ENCODE measurements around the gene BICD1.

BICD1 gene

DNA sequence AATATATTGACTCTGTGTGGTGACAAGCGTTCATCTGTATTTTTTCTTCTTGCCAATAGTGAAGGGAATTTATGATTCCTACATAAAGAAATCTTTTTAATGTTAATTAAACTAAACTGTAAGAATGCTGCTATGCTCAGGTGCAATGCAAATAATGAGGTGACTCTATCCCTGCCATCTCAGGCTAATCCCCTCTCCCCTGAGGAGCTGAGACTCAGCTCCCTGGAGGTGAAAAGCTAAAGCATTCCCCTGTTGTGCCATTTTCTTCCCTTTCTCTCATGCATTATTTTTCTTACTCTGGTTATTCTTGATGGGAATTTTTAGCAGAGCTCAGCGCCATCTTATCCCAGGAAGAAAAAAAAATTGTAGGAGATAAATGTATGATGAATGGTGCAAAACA, 178.8 kb downstream of the BICD1 start:
- DNase-seq, result no peak

DNA sequence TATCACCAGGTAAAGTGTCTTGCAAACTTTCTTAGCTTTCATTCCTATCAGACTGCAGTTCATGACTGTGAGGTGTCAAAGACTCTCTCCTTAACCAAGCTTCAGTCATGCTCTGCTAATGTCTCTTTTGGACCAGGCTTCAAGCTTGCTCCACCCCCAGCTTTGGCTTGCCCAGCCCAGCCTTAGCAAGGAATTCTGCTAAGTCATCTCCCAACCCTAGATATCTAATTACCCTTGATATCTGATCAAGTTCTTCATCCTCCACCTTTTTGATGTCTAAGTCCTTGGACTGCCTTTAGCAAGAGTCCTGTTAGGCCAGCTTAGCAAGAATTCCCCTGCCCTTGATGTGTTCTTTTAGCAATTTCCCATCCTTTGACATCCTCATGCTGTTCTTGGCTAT, 183.8 kb downstream of the BICD1 start:
- no peak for DNase-seq

DNA sequence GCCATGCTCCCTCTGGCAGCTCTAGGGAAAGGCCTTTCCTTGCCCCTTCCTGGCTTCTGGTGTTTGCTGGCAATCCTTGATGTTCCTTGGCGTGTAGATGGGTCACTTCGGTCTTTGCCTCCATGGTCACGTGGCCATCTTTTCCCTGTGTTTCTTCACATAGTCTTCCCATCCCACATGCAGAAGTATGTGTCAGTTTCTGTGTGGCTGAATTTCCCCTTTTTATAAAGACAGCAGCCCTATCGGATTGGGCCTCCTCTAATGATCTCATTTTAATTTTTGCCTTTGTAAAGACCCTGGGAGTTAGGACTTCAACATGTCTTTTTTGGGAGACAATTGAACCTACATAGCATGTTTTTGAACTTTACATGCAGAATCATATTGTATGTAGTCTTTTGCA, 185.5 kb downstream of the BICD1 start:
- no peak for DNase-seq

DNA sequence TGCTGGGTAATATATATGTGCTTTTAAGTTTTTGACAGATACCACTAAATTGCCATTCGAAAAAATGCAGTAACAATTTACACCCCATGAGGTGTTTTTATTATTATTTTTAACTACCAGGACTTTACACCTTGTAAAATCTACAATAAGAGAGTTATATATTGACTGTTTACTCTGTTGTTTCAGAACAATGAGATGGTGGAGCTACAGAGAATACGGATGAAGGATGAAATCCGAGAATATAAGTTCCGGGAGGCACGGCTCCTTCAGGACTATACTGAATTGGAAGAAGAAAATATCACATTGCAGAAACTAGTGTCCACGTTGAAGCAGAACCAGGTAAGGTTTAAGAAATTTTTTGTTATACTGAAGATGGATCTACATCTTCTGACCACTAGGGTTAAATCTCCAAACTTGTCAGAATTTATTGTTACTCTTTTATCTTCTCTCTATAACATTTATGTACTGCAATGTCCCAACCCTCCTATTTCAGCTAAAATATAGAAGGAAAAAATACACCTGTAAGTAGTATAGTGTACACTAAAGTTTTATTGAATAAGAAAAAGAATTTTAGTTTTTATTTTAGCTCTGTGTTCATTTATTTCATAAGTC, 187.3 kb downstream of the BICD1 start:
- DNase-seq, result no peak

DNA sequence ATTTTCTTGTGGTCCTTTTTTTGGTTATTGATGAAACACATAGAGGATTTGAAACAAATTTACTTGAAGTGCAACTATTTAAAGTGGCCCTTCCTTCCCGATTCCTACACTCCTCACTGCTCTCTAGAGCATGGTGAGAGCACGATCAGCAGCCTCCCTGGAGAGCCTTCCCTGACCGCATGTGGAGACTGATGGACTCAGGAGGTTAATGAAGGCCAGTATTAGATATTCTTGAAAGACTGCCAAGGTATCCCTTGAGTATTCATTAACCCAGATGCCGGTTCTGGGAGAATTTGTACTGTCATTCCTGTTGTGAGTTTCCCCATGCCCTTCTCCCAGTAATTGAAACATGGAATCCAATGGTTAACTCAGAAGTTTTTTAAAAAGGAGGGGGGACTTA, 189.9 kb downstream of the BICD1 start:
- no peak for DNase-seq

DNA sequence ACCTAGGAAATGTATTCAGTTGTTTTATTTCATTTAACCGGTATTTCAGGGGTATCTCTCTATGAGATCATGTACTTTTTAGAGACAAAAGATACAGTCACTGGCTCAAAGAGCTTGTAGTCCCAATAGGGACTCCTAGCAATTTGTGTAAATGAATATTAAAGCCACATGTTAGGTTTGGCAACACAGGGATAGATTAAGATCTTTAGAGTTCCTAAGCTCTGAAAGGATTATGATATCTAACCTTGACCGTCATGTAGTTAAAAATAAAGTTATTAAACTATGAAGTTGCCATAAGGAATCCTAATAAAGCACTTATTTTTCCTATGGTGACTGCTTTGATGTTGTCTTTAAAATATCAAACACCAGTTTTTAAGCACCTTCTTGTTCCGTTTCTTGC, 192.3 kb downstream of the BICD1 start:
- no peak for DNase-seq

DNA sequence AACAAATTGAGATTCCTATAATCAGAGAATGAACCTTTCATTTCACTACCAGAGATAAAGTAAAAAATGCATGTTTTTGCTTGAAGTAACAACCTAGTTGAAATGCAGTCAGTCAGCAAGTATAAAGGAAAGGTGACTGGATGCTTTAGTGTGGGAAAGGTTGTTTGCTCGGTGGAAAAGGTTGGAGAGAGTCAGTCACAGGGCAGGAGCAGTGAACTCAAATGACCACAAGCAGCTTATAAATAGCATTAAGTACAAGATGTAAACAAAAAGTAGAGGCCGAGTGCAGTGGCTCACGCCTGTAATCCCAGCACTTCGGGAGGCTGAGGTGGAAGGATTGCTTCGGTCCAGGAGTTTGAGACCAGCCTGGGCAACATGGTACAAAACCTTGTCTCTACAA, 194.6 kb downstream of the BICD1 start:
- no peak for DNase-seq

DNA sequence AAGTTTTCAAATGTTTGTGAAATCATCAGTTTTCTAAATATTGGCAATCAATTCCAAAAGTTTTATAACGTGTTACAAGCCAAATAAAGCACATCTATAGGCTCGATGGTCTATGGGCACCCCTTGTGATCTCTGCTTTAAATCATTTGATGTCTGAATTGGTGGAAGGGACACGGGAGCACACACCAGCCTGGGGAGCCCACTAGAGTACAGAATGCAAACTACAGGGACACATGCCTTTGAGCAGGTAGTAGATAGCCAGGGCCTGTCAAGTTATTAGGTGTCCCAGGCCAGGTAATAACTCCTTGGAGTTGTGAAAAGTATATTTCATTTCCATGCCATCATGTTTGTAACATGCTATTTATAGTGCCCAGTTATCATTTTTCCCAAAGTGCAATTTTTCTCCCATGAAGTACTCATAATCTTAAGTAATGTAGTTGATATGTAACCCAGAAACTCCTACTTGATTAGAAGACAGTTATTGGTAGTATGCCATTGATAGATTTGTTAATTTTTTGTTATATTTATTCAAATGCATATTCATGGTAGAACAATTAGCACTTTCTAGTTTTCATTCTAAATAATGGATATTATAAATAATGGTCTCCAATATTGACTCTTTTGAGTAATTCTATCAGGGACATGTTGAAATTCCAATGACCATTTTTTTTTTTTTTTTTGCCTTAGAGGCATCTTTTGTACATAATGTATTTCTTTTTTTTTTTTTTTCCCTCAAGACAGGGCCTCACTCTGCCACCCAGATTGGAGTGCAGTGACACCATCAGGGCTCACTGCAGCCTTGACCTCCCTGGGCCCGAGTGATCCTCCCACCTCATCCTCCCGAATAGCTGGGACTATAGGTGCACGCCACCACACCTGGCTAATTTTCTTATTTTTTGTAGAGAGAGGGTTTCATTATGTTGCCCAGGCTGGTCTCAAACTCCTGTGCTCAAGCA, 195.8 kb downstream of the BICD1 start:
- no peak for DNase-seq

DNA sequence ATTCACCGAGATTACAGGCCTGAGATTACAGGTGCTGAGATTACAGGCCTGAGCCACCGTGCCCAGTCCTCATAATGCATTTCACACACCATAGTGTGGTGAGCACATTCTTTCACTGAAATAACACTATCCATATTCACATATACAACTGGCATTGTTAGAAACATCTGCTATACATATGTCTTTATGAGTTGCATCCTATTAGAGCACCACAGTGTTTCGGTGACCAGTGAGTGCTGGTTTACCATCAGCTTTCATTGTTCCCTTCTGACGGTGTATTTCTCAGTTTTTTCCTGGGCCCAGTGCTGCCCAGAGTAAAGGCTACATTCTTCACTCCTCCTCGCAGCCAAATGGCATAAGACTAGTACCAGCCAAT, 196.5 kb downstream of the BICD1 start:
- no peak for DNase-seq

DNA sequence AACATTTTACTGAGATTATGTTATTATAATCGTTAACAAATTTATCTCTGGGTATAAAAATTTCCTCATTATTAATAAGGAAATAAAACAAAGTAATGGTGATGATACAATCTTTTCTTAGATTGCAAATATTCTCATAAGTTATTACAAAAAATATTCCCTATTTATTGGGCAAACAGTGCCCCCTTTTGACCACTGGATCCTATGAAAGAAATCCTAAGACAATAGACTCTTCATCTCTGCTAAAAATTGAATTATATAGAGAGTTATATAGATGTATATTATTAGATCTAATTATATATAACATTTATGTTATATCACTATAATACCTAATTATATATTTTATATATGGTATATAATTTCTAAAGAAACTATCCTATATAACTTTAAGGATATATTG, 198.5 kb downstream of the BICD1 start:
- DNase-seq, result no peak

DNA sequence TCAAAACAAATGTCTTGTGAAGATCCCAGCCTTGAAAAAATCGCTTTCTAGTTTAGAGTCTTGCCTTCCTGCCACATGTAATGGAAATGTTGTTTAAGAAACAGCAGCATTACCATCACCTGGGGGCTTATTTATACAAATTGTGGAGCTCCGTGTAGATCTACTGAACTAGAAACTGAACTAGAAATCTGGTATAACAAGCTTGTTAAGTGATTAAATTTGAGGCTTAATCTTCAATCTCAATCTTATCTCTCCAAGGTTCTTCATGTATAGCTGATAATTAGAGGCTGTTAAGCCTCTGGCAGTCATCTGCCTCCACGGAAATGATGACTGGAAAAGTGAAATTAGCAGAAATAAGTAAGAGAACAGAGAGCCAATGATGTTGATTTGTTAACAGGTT, 200.7 kb downstream of the BICD1 start:
- DNase-seq, result no peak

DNA sequence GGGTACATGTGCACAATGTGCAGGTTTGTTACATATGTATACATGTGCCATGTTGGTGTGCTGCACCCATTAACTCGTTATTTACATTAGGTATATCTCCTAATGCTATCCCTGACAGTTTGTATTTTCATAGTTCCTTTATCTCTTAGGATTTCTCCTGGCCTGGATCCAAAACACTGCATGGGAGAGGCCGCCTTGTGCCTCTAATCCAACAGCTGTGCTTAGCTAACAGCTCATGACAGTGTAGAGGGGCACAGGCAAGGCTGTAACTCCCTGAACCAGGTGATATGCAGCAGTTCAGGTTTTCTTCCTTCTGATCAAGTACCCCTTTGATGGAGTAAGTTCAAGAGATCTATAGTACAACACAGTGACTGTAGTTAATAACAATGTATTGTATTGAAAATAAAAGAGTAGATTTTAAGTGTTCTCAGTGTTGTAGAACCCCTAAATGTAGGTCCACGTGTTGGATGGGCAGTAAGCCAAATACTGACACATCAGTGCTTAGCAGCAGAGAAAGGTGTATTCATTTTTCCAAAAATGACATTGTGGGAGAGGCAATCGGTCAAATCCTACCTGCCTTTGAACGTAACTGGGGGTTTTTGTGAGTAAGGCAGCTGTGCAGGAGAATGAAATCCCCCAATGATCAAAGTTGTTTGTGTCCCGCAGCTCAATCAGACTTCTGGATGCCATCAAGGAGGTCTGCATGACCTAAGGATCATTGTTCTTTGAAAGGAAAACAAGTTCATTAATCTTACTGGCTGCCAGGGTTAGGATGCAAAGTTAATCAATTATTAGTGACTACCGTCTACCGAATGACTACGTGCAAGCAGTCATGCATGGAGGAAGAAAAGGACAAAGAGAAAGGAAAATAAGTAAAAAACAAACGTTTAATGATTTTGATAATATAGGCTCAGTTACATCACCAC, 203.4 kb downstream of the BICD1 start:
- no peak for DNase-seq

DNA sequence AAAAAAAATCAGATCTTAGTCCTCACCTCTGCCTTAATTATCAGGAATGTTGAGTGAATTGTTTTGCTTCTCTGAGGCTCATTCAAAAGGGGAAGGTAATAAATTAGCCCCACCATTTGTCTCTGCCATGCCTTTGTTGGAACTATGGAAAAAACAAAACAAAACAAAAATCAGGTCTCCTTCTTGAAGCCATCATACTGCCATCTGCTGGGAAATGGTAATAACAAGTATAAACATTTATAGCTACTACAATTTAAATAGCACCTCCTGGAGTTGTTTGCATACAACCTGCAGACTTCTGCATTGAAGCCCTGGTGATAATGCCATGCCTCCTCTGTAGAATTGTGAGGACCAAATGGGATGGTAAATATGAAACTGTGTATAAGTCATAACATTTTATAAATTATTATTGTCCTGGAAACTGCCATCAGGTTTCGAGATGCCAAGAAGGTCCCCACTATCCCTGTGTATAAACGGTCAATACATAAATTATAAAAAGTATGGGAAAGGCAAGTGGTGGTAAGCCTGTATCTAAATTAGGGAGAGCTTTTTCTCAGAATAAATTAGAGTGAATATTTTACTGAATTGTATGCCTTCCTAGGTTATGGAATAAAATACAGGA, 205.5 kb downstream of the BICD1 start:
- no peak for DNase-seq

DNA sequence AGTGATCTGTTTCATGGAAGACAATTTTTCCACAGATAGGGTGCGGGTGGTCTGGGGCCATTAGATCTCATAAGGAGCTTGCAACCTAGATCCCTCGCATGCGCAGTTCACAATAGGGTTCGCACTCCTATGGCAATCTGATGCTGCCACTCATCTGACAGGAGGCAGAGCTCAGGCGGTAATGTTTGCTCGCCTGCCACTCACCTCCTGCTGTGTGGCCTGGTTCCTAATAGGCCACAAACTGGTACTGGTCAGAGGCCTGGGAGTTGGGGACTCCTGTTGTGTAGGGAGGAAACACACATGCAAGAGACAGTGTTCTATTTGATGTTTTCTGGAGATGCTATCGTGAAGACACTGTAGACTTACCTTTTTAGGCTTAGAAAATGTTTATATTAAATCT, 215.7 kb downstream of the BICD1 start:
- no peak for DNase-seq

DNA sequence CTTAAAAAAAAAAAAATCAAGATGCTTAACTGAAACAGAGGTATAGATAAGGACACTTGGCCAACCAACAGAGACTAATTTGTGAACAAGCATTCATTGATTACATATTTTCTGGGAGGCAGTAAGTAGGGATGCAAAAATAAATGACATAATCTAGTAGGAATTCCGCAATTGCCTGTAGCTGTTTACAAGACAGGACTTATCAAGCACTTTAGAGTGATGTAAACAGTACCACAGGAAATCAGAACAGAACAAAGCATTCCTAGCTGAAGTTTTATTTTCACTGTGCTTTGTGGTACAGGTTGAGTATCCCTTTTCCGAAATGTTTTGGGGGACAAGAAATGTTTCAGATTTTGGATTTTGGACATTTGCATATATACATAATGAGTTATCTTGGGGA, 224.5 kb downstream of the BICD1 start:
- no peak for DNase-seq

DNA sequence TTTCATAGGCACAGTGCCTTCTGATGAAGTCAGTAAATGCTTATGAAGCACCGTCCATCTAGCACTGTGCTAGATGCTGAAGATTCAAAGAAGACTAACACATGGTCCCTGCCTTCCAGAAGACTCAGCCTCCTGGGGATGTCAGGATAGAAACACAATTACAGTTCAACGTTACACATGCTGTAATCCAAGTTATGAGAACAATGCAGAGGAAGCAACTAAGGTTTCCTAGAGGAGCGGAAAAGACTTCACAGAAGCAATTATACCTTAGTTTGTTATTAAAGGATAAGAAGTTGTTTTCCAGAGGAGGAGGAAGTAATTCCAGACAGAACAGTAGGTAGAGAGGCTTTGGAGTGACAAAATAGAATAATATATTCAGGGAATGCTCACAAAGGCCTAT, 225.8 kb downstream of the BICD1 start:
- no peak for DNase-seq

DNA sequence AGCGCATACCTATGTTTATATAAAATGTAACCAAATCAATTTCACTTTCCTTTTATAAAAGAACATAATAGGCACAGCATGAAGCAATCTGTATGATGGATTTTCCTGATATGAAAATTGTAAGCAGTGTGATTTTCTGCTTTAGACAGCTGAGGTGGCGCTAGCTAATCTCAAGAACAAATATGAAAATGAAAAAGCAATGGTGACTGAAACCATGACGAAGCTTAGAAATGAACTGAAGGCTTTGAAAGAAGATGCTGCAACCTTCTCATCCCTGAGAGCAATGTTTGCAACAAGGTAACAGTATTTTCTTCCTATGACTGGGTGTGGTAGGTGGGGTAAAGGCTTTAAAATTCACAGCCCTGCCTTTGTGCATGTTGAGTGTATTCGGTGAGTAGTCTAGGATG, 227.7 kb downstream of the BICD1 start:
- no peak for DNase-seq

DNA sequence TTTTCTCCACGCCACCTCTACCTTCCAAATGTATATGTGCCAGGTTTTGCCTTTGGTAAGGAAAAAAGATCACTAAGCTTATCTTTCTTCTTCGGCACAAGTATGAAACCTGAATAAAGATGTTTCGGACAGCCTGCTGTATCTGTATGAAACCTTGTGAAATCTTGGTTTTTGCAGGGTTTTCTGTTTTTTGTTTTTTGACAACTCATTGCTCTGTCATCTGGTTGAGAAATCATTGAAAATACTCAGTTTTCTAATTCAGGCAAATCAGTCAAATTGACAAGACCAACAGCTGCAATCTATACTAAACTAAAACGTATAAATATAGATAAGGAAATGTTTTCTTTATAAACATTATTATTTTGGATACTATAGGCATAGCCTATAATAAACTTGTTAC, 229.6 kb downstream of the BICD1 start:
- no peak for DNase-seq

DNA sequence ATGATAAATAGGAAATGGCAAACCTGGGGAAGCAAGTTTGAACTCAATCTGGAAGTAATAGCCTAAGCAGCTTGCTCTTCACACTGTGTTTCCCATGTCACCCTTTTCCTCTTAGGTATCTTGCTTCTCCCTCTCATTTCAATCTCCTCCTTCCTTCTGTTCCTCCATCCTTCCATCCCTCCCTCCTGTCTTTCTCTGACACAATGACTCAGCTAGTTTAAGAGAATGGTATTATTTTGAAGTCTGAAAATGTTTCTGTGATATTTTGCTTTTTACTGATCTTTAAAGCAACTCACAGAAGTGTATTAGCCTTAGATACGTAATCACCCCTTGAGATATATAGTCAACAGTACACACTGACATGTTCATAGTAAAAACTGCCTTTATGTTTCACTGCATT, 236.8 kb downstream of the BICD1 start:
- no peak for DNase-seq

DNA sequence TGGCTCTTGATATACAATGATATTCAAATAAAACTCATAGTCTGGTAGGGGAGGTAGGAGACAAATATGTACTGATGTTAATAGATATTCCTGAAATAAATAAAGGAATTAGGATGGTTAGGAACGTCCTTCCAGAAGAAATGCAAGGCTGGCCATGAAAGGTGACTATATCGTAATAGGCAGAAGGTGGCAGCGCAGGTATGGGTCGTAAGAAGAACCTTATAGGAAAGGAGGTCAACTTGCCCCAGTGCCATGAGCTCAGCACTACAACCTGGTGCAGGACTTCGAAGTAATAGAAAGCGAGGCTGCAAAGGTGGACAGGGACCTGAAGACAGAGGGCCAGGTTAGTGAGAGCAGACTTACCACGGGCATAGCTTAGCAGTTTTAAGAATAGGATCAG, 237.4 kb downstream of the BICD1 start:
- DNase-seq, result no peak

DNA sequence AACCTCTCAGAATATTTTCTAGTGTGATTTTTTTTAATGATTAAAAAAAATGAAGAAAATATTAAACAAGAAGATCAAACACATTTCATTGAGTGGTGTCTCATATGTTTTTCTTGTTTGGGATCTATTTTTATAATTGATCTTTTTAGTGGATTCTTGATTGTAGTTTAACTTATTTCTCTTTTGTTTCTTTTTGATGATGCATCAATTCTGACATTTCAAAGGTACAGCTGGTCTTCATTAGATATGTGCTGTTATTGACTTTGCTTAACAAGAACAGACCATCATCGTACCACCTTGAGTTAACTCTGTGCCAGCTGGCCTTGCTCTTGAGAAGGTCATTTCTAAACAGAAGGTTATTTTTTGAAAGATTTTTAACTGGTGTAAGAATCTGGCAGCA, 246.9 kb downstream of the BICD1 start:
- DNase-seq, result no peak

DNA sequence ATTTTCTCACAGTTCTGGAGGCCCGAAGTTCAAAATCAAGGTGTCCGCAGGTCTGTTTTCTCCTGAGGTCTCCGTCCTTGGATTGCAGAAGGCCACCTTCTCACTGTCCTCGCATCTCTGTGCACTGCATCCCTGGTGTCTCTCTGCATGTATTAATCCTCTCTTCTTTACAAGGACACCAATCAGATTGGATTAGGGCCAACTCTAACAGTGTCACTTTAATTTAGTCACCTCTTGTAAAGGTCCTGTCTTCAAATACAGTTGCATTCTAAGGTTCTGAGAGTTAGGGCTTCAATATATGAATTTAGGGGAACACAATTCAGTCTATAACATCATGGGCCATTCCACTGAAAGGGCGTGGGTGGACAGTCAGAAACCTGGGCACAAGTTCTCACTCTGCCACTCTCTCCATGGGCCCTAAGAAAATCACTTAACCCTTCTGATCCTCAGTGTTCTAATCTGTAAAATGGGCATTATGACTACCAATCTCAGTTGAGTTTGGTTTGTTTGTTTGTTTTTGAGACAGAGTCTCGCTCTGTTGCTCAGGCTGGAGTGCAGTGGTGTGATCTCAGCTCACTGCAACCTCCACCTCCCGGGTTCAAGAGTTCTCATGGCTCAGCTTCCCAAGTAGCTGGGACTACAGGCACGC, 251.1 kb downstream of the BICD1 start:
- no peak for DNase-seq

DNA sequence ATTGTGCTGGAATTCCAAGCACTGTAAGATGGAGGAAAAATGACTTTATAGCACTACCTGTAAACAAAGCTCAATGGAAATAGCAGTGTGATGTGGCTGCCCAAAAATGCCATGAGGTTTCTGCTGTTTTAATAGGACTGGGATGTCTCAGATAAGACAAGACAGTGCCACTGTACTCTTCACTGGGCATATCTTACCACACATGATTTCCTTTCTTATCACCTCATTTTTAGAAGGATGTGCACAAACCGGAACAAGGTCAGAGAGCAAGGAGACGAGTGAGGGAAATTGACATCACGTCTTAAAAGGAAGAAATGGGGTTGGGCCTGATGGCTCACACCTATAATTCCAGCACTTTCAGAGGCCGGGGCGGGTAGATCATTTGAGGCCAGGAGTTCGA, 254.3 kb downstream of the BICD1 start:
- DNase-seq, result no peak

Measured in SIG-M5 (cell line).